Muscle layer of colon (tissue), 2 donors: ENCODE measurements around the gene TRAM2.

Experiments used
- H3K27ac ChIP-seq: one replicate; pipeline ENCODE4 v1.7.0; 2013; ENCODE audit warnings: low read depth, mild to moderate bottlenecking, low read length, moderate library complexity
- H3K27me3 ChIP-seq, 2 donors: one replicate each; pipeline ENCODE4 v1.7.0; 2013; ENCODE audit warnings: low read length in 2 of 2, mild to moderate bottlenecking in 2 of 2; ENCODE audit not compliant: insufficient read depth in 2 of 2, control insufficient read depth in 1 of 2
- H3K36me3 ChIP-seq: one replicate; pipeline ENCODE4 v1.7.0; 2013; ENCODE audit warnings: mild to moderate bottlenecking, low read length; ENCODE audit not compliant: insufficient read depth
- H3K4me1 ChIP-seq: one replicate; pipeline ENCODE4 v1.7.0; 2013; ENCODE audit warnings: mild to moderate bottlenecking, low read length; ENCODE audit not compliant: insufficient read depth
- H3K4me3 ChIP-seq, 2 donors: one replicate each; pipeline ENCODE4 v1.7.0; 2013; ENCODE audit warnings: low read length in 2 of 2, low read depth in 1 of 2, mild to moderate bottlenecking in 1 of 2, moderate library complexity in 1 of 2
- H3K9ac ChIP-seq: one replicate; pipeline ENCODE4 v1.7.0; 2013; ENCODE audit warnings: low read length
- H3K9me3 ChIP-seq: one replicate; pipeline ENCODE4 v1.7.0; 2013; ENCODE audit warnings: mild to moderate bottlenecking, low read length
- donor health status: abdominal sarcoma.
- donor health status: Adenocarcinoma of cecum.

Gene TRAM2

GRCh38 chr6:52511163-52511562 lies 65.7 kb downstream of the TRAM2 start:
- H3K36me3 ChIP-seq, result peaks cover 47% of the 10 kb centered on the region

GRCh38 chr6:52510213-52510562 lies 66.7 kb downstream of the TRAM2 start:
- Histone ChIP-seq H3K9me3 (no peaks in the 10 kb centered on the region), H3K36me3 (peaks cover 40% of the 10 kb centered on the region), H3K27ac (no peak overlapping the region), H3K27me3 (no peaks in the 10 kb centered on the region), H3K4me1 (peaks cover 46% of the 10 kb centered on the region), H3K4me3 (no peak overlapping the region), H3K9ac (no peak overlapping the region)

More at GRCh38 chr6:52511163-52511562, 65.7 kb downstream of the TRAM2 start:
- H3K9me3 ChIP-seq, result no peaks in the 10 kb centered on the region
- H3K4me1 ChIP-seq, result peaks cover 45% of the 10 kb centered on the region
- no peak overlapping the region for H3K27ac ChIP-seq
- no peaks in the 10 kb centered on the region for H3K27me3 ChIP-seq
- no peak overlapping the region for H3K9ac ChIP-seq
- H3K4me3 ChIP-seq, result no peak overlapping the region

- no peaks in the 10 kb centered on the region for H3K27me3 ChIP-seq
- H3K27ac ChIP-seq, result no peak overlapping the region
Measured at GRCh38 chr6:52509281-52510212, 67.3 kb downstream of the TRAM2 start.

GRCh38 chr6:52508261-52508739 lies 68.6 kb downstream of the TRAM2 start:
- H3K27me3 ChIP-seq, result no peaks in the 10 kb centered on the region
- no peak overlapping the region for H3K27ac ChIP-seq
- peaks cover 45% of the 10 kb centered on the region for H3K4me1 ChIP-seq
- peaks cover 30% of the 10 kb centered on the region for H3K36me3 ChIP-seq
- no peaks in the 10 kb centered on the region for H3K9me3 ChIP-seq
- H3K4me3 ChIP-seq, result no peak overlapping the region
- no peak overlapping the region for H3K9ac ChIP-seq

More at GRCh38 chr6:52509281-52510212, 67.3 kb downstream of the TRAM2 start:
- Histone ChIP-seq H3K36me3 (peaks cover 33% of the 10 kb centered on the region), H3K9me3 (no peaks in the 10 kb centered on the region), H3K4me1 (peaks cover 44% of the 10 kb centered on the region), H3K4me3 (no peak overlapping the region), H3K9ac (no peak overlapping the region)

- Histone ChIP-seq H3K9ac (no peak overlapping the region), H3K9me3 (no peaks in the 10 kb centered on the region), H3K27ac (no peak overlapping the region), H3K4me3 (no peak overlapping the region), H3K4me1 (peaks cover 39% of the 10 kb centered on the region), H3K36me3 (peaks cover 30% of the 10 kb centered on the region), H3K27me3 (no peaks in the 10 kb centered on the region)
Measured at GRCh38 chr6:52507557-52508260, 69.2 kb downstream of the TRAM2 start.

- Histone ChIP-seq H3K9me3 (no peaks in the 10 kb centered on the region), H3K9ac (no peak overlapping the region), H3K27me3 (no peaks in the 10 kb centered on the region), H3K4me1 (peaks cover 26% of the 10 kb centered on the region), H3K4me3 (no peak overlapping the region), H3K27ac (no peak overlapping the region), H3K36me3 (peaks cover 36% of the 10 kb centered on the region)
Measured at GRCh38 chr6:52506476-52506875, 70.4 kb downstream of the TRAM2 start.

GRCh38 chr6:52505726-52506409 lies 71.0 kb downstream of the TRAM2 start:
- Histone ChIP-seq H3K9ac (no peak overlapping the region), H3K27me3 (no peaks in the 10 kb centered on the region), H3K4me1 (peaks cover 24% of the 10 kb centered on the region), H3K36me3 (peaks cover 38% of the 10 kb centered on the region), H3K27ac (no peak overlapping the region), H3K4me3 (no peak overlapping the region), H3K9me3 (no peaks in the 10 kb centered on the region)

- Histone ChIP-seq H3K4me1 (peaks cover 24% of the 10 kb centered on the region), H3K36me3 (peaks cover 38% of the 10 kb centered on the region), H3K4me3 (no peak overlapping the region), H3K9me3 (no peaks in the 10 kb centered on the region), H3K27ac (no peak overlapping the region), H3K27me3 (no peaks in the 10 kb centered on the region), H3K9ac (no peak overlapping the region)
Measured at GRCh38 chr6:52504782-52505136, 72.1 kb downstream of the TRAM2 start.

- peaks cover 26% of the 10 kb centered on the region for H3K4me1 ChIP-seq
- no peak overlapping the region for H3K9ac ChIP-seq
- no peak overlapping the region for H3K27ac ChIP-seq
- H3K9me3 ChIP-seq, result no peaks in the 10 kb centered on the region
- peaks cover 31% of the 10 kb centered on the region for H3K36me3 ChIP-seq
- H3K27me3 ChIP-seq, result no peaks in the 10 kb centered on the region
- no peak overlapping the region for H3K4me3 ChIP-seq
Measured at GRCh38 chr6:52503851-52504781, 72.7 kb downstream of the TRAM2 start.

GRCh38 chr6:52503323-52503747 lies 73.5 kb downstream of the TRAM2 start:
- H3K4me1 ChIP-seq, result peaks cover 31% of the 10 kb centered on the region
- H3K9me3 ChIP-seq, result no peaks in the 10 kb centered on the region
- peaks cover 26% of the 10 kb centered on the region for H3K36me3 ChIP-seq
- H3K9ac ChIP-seq, result no peak overlapping the region
- no peaks in the 10 kb centered on the region for H3K27me3 ChIP-seq
- no peak overlapping the region for H3K27ac ChIP-seq
- H3K4me3 ChIP-seq, result no peak overlapping the region
